ENCODE data around the gene MIA.
A peak's percentile ranks its signal among the peaks of the same experiment; 100 is the strongest.
"Not testable (repeated sequence)": the region's sequence is repeated elsewhere in the genome, so short reads cannot be mapped to it uniquely, and the experiment has no call there.

MIA gene

DNA sequence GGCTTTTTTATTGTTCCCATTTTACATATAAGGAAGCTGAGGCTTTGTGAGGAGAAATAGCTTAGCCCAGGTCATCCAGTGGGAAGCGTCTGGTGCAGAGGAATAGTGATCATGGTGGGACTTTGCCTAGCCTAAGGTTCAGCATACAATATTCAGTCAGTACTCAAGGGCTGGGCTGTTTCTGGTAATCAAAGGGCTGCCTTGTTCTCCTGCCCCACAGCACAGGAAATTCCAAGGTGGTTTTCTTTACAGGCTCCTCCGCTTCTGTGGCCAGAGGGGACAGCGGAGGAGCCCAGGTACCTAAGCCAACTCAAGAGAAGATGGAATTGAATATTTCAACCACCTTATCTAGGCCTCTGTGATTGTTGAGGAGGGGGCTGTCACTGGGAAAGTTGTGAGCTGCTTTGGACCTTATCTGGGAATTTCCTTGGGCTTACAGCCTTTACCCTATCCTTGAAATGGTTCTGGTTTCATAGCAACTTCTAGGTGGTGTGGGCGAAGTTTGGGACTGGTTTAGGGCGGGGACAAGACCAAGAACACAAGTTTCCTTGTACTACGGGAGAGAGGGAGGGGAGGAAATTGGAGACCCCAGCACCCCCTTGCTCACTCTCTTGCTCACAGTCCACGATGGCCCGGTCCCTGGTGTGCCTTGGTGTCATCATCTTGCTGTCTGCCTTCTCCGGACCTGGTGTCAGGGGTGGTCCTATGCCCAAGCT is at the start of gene MIA:
TSS of gene MIA (plus strand) at position 606 of the 716 bp plus-strand sequence. CDS start at position 628, 22 bp downstream.
- no peak for FAIRE-seq
- no peak for DNase-seq (ENCODE audit: low spot score)

DNA sequence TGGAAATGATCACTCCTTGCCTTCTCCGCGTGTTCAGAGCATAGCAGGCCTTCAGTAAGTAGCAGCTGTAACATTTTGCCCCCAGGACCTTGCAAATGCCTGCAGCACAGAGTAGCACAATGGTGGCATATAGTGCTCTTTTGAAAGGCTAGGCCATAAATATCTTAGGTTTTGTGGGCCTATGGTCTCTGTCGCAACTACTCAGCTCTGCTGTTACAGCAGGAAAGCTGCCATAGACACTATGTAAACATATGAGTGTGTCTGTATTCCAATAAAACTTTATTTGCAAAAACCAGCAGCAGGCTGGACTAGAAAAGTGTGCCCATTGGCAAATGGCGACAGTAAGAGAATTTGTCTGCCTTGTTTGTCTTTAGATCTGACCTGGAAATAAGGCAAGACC is 49.0 kb upstream of the MIA start:
- no peak for FAIRE-seq
- no peak for DNase-seq (ENCODE audit: low spot score)

DNA sequence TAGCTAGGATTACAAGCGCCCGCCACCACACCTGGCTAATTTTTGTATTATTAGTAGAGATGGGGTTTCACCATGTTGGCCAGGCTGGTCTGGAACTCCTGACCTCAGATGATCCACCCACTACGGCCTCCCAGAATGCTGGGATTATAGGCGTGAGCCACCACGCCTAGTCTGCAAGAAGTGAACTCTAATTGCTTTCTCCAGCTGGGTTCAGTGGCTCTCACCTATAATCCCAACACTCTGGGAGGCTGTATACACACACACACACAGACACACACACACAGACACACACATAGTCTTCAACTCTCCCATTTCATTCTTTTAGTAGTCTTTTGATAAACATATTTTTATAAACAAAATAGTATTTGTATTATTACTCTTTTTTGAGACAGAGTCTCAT is 45.3 kb upstream of the MIA start:
- FAIRE-seq; DNase-seq (ENCODE audit: low spot score): not testable (repeated sequence)

DNA sequence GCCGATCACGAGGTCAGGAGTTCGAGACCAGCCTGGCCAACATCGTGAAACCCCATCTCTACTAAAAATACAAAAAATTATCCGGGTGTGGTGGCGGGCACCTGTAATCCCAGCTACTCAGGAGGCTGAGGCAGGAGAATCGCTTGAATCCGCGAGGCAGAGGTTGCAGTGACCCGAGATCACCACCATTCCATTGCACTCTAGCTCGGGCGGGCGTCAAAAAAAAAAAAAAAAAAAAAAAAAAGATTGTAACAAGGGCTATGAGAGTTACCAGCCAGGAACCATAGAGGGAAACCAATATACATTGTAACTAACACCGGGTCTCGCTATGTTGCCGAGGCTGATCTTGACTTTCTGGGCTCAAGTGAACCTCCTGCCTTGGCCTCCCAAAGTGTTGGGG is 43.0 kb upstream of the MIA start:
- not testable (repeated sequence) for DNase-seq (ENCODE audit: low spot score); FAIRE-seq

DNA sequence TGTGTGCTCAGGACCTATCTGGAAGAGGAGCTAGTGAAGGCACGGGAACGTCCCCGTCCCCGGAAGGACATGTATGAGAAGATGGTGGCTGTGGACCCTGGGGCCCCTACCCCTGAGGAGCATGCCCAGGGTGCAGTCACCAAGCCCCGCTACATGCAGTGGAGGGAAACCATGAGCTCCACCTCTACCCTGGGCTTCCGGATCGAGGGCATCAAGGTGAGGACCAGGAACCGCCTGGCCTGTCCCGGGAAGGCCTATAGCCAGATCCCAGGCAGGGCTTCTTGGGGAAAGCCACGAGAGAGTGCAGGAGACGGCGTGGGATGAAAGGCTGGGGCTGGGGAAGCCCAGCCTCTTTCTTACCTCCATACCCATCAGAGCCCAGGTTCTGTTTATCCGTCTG is 42.2 kb upstream of the MIA start:
- FAIRE-seq, result no peak
- no peak for DNase-seq (ENCODE audit: low spot score)

DNA sequence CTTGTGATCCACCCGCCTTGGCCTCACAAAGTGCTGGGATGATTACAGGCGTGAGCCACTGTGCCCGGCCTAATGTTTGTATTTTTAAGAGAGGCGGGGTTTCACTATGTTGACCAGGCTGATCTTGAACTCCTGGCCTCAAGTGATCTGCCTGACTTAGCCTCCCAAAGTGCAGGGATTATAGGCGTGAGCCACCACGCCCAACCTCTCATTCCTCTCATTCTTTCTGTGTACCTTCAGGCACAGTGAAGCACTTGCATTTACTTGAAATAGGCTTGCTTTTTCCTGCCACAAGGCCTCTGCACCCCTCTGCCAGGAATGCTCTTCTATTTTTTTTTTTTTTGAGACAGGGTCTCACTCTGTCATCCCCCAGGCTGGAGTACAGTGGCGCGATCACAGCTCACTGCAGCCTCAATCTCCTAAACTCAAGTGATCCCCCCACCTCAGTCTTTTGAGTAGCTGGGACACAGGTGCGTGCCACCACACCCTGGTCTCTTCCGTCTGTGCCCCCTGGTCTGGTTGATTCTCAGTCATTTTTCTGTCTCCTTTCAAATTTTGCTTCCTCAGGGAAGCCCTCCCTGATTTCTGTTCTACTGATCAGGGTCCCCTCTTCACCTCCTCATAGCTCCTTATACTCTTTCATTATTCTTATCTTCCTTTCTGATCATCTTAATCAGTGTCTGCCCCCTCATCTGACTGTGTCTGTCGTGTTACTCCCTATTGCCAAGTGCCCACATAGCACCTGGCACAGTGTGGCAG is 40.1 kb upstream of the MIA start:
- DNase-seq (ENCODE audit: low spot score), result no peak
- FAIRE-seq, result no peak

DNA sequence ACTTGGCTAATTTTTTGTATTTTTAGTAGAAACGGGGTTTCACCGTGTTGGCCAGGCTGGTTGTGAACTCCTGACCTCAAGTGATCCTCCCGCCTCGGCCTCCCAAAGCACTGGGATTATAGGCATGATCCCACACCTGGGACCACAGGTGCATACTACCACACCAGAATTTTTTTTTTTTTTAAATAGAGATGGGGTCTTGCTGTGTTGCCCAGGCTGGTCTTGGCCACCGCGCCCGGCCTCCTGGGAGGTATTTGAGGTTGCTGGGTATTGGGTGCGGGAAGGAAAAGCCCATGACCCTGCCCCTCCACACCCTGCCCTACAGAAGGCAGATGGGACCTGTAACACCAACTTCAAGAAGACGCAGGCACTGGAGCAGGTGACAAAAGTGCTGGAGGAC is 38.7 kb upstream of the MIA start:
- no peak for DNase-seq (ENCODE audit: low spot score)
- FAIRE-seq, result no peak

DNA sequence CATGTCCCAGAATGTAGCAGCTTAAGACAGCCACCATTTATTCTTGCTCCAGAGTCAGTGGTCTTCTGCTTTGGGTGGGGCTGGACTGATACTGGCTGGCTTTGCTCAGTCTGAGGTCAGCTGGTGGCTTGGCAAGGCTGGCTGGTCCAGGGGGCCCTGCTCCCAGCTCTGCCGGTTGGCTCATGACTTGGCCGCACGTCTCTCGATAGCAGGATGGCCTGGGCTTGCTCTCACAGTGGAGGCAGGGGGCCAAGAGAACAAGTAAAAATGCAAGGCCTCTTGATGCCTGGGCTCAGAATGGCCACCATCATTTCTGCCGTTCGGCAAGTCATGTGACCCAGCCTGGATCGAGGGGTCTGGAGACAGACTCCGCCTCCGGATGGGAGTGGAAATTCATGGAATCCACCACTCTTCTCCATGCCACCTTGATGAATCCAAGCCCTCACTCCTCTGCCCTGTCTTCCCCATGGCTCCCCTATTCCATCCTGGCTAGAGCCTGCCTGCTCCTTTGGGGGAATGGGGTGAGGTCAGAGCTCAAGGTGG is 38.1 kb upstream of the MIA start:
- FAIRE-seq (no peak), DNase-seq (ENCODE audit: low spot score) (no peak)

DNA sequence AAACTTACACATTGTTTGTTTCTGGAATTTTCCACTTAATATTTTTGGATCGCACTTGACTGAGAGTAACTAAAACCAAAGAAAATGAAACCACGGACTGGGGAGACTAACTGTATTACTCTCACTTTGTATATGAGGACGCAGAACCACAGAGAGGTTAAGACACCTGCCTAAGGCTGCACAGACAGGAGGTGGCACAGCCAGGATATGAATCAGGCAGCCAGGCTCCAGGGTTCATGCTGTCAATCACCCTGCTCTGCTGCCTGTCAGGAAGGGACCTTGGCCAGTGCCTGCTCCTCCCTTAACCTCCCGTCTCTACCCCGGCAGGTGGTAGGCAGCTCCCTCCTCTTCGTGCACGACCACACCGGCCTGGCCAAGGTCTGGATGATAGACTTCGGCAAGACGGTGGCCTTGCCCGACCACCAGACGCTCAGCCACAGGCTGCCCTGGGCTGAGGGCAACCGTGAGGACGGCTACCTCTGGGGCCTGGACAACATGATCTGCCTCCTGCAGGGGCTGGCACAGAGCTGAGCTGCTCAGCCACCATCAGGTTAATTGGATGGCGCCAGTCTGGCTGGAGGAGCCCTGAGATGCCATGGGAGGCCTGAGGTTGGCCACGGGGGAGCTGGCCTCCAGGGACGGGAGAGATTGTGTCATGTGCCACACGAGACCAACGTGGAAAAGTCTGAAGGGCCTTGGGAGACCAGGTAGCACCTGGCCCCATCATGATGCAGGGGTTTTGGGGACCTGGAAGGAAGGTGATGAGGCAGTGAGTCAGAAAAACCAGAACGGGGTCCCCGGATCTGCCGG is 36.1 kb upstream of the MIA start:
- DNase-seq (ENCODE audit: low spot score) (no peak), FAIRE-seq (no peak)

DNA sequence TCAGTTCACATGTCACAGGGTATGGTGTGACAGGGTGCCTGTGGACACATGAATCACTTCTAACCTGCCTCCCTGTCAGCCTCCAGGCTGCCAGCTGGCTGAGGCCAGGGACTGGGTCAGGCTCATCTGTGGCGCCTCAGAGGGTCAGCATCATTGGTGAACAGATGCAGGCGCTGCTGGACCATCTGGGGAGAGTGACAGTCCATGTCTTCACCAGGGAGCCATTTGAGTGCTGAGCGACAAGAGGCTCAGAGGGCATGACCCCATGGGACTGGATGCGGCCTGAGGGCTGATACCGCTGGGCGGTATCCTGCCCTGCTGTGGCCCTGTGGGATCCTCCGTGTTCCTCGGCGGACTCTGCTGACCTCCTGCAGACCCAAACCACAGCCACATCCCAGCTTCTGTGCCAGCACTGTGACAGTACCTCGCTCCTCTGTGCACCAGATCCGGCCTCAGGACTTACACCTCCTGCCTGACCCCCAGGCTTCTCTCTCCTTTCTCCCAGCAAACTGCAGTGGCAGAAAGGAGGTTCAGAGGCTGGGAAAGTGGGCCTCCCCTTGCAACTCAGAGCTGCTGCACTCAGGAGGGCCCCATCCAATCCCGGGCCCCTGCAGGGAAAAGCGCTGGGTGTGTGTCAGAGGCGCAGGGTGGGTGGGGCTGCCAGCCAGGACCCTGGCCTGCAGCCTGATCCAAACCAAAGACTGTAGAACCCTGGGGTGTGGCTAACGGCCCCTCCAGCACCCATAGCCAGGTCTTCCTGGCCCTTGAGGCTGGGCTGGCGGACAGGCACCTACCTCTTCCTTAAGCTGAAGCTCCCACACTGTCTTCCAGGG is 35.2 kb upstream of the MIA start:
- FAIRE-seq, result no peak
- DNase-seq (ENCODE audit: low spot score), result no peak

DNA sequence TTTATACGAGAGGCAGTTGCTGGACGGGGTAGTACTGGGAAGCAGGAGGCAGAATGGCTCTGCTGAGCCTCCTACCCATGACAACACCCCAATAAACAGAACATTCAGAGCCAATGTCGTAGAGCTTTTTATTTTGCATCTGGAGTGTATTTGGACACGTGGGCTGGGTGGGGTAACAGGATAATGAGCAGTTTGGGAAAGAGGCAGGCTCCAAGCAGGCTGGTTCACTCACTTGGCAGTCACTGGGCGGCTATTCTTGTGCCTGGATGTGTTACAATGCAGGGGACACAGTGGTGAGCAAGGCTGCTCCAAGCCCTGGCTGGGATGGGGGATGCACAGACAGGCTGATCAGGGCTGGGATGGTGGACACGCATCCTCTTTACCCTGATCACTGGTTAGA is 34.6 kb upstream of the MIA start:
- DNase-seq (ENCODE audit: low spot score) (no peak), FAIRE-seq (no peak)

DNA sequence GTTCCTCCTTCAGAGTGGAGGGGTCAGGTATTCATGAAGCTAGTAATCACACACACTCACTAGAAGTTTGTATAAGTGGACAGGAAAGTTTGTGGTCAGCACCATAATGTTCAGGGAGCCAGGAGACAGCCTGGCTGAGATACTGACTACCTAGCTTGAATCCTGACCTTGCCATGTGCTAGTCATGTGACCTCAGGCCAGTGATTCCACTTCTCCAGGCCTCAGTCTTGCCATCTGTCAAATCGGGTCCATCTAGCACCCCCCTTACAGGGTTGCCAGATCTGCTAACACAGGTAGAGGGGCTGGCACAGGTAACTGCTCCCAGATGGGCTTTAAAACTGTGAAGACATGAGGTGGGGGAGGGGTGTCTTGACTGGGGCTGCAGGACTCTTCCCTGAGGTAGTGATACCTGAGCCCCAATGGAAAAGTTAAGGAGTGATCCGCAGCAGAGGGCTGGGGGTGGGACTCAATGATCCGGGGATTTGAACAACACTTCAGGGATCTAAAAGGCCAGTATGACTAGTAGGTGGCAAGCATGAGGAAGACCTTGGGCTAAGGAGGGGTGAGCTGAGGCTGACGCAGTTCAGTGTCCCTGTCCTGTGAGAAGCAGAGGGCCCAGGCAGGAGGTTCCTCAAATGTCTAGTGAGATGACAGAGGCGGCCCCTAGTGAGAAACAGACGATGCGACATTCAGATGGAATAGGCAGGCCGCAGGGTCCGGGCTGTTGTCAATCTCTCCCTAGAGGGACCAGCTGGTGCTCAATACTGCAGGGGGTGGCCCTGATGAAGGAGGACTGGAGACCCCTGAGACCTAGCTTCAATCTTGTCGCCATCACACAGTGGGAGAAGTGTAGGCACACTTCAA is 33.6 kb upstream of the MIA start:
- no peak for DNase-seq (ENCODE audit: low spot score)
- no peak for FAIRE-seq

DNA sequence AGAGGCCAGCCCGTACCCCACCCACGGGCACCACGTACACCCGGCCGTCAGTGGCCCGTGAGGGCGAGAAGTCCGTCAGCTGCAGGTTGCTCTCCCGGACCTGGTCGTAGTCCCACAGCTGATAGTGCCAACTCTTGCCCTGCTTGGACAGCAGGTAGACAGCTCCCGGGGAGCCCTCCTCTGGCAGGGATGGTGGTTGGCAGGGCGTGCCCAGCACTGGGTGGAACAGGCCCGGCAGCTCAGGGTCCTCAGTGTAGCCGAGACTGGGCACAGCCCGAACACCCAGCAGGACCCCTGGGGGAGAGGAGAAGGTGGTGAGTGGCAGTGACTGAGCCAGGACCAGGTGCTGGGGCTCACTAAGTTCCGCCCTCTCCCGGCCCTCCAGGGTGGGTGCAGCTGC is 32.8 kb upstream of the MIA start:
- no peak for DNase-seq (ENCODE audit: low spot score)
- no peak for FAIRE-seq

DNA sequence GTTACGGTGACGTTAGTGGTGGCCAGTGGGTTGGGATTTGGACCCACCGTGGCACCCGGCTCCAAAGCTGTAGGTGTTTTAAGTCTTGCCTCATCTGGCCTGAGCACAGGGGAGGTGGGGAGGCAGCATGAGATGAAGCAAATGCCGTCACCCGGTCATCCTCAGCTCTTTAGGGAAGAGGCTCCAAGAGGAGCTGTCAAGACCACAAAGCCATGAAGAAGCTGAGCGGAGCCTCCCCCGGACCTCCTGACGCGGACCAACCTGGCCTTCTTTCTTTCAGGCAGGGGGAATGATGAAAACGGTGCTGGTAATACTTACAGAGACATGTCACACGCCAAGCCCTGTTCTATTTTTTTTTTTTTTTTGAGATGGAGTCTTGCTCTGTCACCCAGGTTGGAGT is 32.4 kb upstream of the MIA start:
- DNase-seq (ENCODE audit: low spot score) (no peak), FAIRE-seq (no peak)

DNA sequence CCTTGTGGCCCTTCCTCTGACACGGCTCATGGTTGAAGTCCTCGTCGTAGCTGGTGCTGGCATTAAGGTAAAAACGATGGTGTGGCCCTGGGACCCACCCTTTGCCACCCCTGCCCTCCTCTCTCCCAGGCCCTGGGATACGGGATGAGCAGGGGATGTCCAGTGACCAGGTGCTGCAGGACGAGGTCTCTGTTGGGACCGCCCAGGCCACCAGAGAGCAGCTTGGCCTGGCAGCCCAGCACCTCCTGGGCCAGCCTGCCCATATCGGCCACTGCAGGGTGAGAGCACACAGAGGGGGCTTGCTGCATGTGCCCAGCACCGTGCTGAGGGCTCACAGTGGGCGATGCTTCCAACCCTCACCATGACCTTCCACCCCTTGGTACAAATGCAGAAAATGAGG is 31.4 kb upstream of the MIA start:
- DNase-seq (ENCODE audit: low spot score), result no peak
- no peak for FAIRE-seq

DNA sequence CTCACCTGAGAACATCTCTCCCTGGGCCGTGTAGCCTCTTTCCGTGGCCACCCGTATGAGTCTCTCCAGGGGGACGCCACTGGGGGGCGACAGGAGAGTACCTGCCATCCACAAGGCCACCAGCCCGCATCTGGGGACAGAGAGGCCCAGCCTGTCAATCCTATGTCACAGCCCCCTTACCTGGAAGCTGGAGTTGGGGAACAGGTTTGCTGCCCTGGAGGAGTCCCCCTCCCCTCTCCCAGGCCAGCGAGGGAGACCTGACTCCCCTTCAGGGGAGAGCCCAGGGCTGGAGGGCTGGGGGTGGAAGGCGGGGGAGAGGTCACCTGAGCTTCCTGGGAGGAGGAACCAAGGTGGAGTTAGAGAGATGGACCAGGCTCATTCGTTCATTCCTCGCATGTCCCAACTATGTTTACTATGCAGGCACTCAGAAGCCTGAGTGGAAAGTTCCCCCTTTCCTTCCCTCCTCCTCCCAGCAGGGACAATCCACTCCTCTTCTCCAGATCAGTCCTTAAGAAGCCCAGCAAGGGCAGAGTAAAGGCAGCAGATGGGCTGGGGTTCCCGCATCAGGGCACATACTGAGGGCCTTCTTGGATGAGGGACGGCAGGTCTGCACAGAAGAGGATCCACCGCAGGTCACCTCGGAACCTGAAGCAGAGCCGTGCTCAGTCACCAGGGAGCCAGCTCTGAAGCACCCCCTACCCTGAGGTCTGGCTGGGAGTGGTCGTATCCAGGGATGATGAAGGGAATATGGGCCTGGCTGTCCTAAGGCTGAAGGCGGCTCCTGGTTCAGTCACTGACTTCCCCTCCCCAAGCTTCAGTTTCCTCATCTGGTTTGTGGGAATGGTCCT is 30.5 kb upstream of the MIA start:
- FAIRE-seq (no peak), DNase-seq (ENCODE audit: low spot score) (no peak)

DNA sequence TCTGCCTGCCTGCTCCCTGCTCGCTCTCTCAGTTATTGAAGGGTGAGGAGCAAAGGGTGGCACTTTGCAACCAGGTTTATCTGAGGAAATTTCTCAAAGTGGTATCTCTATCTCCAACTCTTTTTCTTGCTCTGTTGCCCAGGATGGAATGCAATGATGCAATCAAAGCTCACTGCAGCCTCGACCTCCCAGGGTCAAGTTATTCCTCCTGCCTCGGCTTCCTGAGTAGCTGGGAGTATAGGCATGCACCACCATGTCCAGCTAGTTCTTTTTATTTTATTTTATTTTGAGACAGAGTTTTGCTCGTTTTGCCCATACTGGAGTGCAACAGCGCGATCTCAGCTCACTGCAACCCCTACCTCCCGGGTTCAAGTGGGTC is 29.9 kb upstream of the MIA start:
- FAIRE-seq (no peak), DNase-seq (ENCODE audit: low spot score) (peak; percentile 24)

DNA sequence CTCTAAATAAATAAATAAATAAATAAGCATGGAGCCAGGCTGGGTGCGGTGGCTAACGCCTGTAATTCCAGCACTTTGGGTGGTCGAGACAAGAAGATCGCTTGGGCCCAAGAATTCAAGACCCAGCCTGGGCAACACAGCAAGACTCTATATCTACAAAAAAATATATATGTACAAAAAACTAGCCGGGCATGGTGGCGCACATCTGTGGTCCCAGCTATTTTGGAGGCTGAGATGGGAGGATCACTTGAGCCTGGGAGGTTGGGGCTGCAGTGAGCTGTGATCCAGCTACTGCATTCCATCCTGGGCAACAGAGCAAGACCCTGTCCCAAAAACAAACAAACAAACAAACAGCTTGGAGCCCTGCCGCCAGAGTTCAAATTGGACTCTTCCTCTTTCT is 27.8 kb upstream of the MIA start:
- no peak for FAIRE-seq
- no peak for DNase-seq (ENCODE audit: low spot score)

Data from RCC 7860 (cell line).